BLaER1 treated with 17β-estradiol and CSF1 and Interleukin-3, amounts not matched to agents 10 nM and 100 nM (cell line): Measurements from ENCODE around the gene CYP20A1.
"Not testable (repeated sequence)": the region's sequence is repeated elsewhere in the genome, so short reads cannot be mapped to it uniquely, and the experiment has no call there.

Experiments
- H3K27ac ChIP-seq, 11 experiments: shearing (Covaris generic); formaldehyde crosslinking; 2 replicates each; pipeline ENCODE4 v1.8.1; 2022
- H3K27me3 ChIP-seq, 11 experiments: shearing (Covaris generic); formaldehyde crosslinking; 2 replicates each; pipeline ENCODE4 v1.8.1; 2022
- H3K36me3 ChIP-seq, 11 experiments: shearing (Covaris generic); formaldehyde crosslinking; 2 replicates each; pipeline ENCODE4 v1.8.1; 2022
- H3K4me1 ChIP-seq, 10 experiments: shearing (Covaris generic); formaldehyde crosslinking; 2 replicates each; pipeline ENCODE4 v1.8.1; 2022
- H3K4me2 ChIP-seq, 11 experiments: shearing (Covaris generic); formaldehyde crosslinking; 2 replicates each; pipeline ENCODE4 v1.8.1; 2022
- H3K4me3 ChIP-seq, 10 experiments: shearing (Covaris generic); formaldehyde crosslinking; 2 replicates each; pipeline ENCODE4 v1.8.1; 2022
- H3K9ac ChIP-seq, 11 experiments: shearing (Covaris generic); formaldehyde crosslinking; 2 replicates each; pipeline ENCODE4 v1.8.1; 2022
- H3K9me3 ChIP-seq, 11 experiments: shearing (Covaris generic); formaldehyde crosslinking; replicated peaks in 1 of 11; 2 replicates each; pipeline ENCODE4 v1.8.1; 2022
- H4K20me1 ChIP-seq, 11 experiments: shearing (Covaris generic); formaldehyde crosslinking; 2 replicates each; pipeline ENCODE4 v1.8.1; 2022
- Cebpa-rat ChIP-seq, 11 experiments: shearing (Covaris generic); IDR thresholded peaks; 2 replicates each; pipeline ENCODE4 v1.8.1; 2022

CYP20A1 gene, protein sequence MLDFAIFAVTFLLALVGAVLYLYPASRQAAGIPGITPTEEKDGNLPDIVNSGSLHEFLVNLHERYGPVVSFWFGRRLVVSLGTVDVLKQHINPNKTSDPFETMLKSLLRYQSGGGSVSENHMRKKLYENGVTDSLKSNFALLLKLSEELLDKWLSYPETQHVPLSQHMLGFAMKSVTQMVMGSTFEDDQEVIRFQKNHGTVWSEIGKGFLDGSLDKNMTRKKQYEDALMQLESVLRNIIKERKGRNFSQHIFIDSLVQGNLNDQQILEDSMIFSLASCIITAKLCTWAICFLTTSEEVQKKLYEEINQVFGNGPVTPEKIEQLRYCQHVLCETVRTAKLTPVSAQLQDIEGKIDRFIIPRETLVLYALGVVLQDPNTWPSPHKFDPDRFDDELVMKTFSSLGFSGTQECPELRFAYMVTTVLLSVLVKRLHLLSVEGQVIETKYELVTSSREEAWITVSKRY

DNA sequence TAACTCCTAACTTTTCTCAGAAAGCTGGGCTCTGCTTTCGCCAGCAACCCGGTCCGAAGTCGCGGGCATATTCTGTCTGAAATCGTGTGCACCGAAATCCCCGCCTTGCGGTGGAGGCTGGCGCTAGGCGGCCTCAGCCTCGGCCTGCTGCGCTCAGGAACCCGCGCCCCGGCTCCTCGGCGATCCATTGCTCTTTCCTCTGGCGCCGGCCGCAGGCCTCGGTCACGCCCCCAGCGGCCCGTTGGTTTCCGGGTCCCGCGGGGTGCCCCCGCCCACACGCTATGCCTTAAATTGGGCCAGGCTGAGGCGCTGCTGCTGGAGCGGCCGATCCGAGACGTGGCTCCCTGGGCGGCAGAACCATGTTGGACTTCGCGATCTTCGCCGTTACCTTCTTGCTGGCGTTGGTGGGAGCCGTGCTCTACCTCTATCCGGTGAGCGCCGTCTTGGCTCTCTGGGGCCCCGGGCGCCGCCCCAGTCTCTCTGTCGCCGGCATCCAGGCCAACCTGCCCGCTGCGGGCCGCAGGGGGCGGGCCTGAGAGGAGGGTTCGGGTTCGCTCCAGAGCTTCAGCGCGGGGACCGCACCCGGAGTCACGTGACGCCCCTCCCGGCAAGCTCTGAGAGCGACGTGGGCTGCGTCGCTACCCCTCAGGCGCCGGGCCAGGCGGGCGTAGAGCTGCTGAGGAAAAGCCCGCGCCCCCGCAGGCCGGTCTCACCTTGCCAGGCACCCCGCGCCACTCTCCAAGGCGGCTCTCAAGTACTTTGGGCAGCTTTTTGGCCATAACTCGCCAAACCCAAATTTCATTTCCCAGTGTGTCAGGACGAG is at the start of gene CYP20A1:
Gene CYP20A1 (plus strand): TSS at position 315 of the 823 bp plus-strand sequence. CDS start 45 bp downstream, at position 360.
- Histone ChIP-seq H3K27ac (peak within 1 kb of the TSS; percentile 80 to 96 (median 92)), H4K20me1 (peaks cover 0 to 34% (median 7%) of the 10 kb centered on the region in 11 experiments; a peak in 12 of 22 replicates), H3K4me3 (peak within 1 kb of the TSS; percentile 74 to 95 (median 79)), H3K9ac (peak within 1 kb of the TSS; percentile 83 to 94 (median 90)), H3K9me3 (no peaks in the 10 kb centered on the region), H3K4me1 (peaks cover 13 to 30% (median 23%) of the 10 kb centered on the region in 10 experiments), H3K4me2 (peak within 1 kb of the TSS; percentile 73 to 97 (median 88)), H3K27me3 (no peaks in the 10 kb centered on the region), H3K36me3 (peaks cover 17 to 29% (median 24%) of the 10 kb centered on the region in 11 experiments)
- TF ChIP-seq Cebpa-rat (IDR thresholded peaks at IDR 0.05) = no peak

DNA sequence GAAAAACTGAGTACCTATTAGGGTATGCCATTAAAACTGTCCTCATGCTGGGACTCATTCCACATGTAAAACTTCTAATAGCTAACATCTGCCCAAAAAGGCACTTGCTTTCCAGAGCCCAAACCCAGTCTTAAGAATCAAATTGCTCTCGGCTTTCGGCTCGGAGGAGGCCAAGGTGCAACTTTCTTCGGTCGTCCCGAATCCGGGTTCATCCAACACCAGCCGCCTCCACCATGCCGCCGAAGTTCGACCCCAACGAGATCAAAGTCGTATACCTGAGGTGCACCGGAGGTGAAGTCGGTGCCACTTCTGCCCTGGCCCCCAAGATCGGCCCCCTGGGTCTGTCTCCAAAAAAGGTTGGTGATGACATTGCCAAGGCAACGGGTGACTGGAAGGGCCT is 48.3 kb upstream of the CYP20A1 start:
- not testable (repeated sequence) for H3K27ac ChIP-seq, H3K9me3 ChIP-seq, H3K4me1 ChIP-seq, H4K20me1 ChIP-seq, H3K4me2 ChIP-seq, H3K27me3 ChIP-seq, H3K9ac ChIP-seq, H3K4me3 ChIP-seq
- peaks cover 0 to 74% (median 3%) of the 10 kb centered on the region in 11 experiments; a peak in 8 of 22 replicates for H3K36me3 ChIP-seq

DNA sequence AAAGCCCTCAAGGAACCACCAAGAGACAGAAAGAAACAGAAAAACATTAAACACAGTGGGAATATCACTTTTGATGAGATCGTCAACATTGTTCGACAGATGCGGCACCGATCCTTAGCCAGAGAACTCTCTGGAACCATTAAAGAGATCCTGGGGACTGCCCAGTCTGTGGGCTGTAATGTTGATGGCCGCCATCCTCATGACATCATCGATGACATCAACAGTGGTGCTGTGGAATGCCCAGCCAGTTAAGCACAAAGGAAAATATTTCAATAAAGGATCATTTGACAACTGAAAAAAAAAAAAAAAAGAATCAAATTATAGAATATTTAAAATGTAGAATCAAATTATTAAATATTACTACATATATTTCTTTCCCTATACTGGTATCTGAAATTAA is 47.8 kb upstream of the CYP20A1 start:
- H3K27me3 ChIP-seq, H3K9ac ChIP-seq, H3K27ac ChIP-seq, H3K4me3 ChIP-seq, H3K9me3 ChIP-seq, H4K20me1 ChIP-seq, H3K4me1 ChIP-seq, H3K4me2 ChIP-seq: not testable (repeated sequence)
- peaks cover 0 to 74% (median 3%) of the 10 kb centered on the region in 11 experiments; a peak in 8 of 22 replicates for H3K36me3 ChIP-seq

DNA sequence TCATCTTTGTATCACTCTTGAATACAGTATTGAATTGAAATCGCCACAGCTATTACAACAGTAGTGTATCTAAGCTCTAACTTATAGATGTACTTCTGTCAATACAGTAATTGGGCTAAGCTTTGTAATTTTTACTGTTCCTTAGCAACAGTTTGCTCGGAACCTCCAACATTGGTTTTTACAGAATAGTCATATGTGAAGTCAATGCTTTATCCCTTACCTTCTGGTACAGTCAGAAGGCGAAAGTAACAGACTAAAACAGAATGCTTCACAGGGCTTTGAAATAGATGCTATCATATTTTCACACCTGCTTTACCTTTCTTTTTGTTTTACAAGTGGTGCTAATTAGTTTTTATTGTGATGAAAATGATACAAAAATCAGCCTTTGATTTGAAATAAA is 46.9 kb upstream of the CYP20A1 start:
- Histone ChIP-seq H3K27me3 (no peaks in the 10 kb centered on the region), H3K4me1 (no peaks in the 10 kb centered on the region), H4K20me1 (no peaks in the 10 kb centered on the region), H3K36me3 (peaks cover 0 to 67% (median 3%) of the 10 kb centered on the region in 11 experiments; a peak in 8 of 22 replicates), H3K27ac (no peak overlapping the region), H3K4me3 (no peak overlapping the region), H3K4me2 (no peak overlapping the region), H3K9ac (no peak overlapping the region), H3K9me3 (no peaks in the 10 kb centered on the region)
- no peak for TF ChIP-seq Cebpa-rat (IDR thresholded peaks at IDR 0.05)

DNA sequence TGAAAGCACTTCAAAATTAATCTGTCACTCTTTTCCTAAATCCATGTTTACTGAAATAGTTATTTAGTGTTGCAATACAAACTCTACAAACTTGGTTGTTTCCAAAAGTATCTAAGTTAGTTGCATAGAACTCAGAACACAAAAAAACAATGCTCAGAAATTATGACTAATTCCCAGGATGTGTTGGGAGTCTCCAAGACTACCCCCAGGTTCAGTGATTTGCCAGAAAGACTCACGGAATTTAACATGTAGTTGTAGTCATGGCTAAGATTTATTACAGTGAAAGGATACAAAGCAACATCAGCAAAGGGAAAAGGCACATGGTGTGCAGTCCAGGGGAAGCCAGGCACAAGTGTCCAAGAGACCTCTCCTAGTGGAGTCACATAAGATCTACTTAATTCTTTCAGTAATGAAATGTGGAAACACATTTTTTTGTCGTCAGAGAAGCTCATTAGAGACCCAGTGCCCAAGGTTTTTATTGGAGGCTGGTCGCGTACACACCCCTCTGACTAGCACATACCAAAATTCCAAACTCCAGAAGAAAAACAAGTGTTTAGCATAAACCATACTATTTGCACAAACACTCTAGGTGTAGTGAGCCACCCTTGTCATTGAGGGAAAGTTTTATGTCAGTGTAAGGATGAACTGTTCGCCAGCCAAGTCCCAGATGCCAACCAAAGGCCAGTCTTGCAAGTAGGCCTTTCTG is 43.3 kb upstream of the CYP20A1 start:
- H3K27me3 ChIP-seq = no peaks in the 10 kb centered on the region
- no peaks in the 10 kb centered on the region for H4K20me1 ChIP-seq
- no peak overlapping the region for H3K4me2 ChIP-seq
- H3K27ac ChIP-seq = no peak overlapping the region
- H3K36me3 ChIP-seq = peaks cover 0 to 69% (median under 1%) of the 10 kb centered on the region in 11 experiments; a peak in 7 of 22 replicates
- no peaks in the 10 kb centered on the region for H3K4me1 ChIP-seq
- no peak for TF ChIP-seq Cebpa-rat (IDR thresholded peaks at IDR 0.05)
- no peak overlapping the region for H3K9ac ChIP-seq
- H3K9me3 ChIP-seq = no peaks in the 10 kb centered on the region
- H3K4me3 ChIP-seq = no peak overlapping the region

DNA sequence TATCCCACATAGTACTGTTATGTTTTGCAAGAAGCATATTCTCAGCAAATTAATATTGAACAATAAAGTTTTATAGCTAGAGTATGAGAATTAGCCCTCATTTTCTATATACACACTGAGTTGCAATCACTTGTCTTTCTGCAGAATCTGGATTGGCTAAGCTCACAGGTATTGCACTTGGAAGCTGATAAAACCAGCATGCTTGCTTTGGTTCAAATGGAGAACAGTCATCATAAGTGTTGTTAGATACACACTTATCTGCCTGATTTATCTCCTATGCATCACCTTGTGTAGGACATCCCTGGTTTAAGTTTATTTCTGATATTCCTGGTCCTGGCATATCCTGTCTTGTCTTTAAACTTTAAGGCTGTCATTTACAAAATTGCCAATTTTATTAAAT is 38.0 kb upstream of the CYP20A1 start:
- Histone ChIP-seq H3K4me3 (no peak overlapping the region), H3K4me1 (no peaks in the 10 kb centered on the region), H3K9me3 (no peaks in the 10 kb centered on the region), H3K36me3 (peaks cover 0 to 57% (median 0%) of the 10 kb centered on the region in 11 experiments; a peak in 4 of 22 replicates), H3K27ac (no peak overlapping the region), H3K9ac (no peak overlapping the region), H3K4me2 (no peak overlapping the region), H4K20me1 (no peaks in the 10 kb centered on the region), H3K27me3 (no peaks in the 10 kb centered on the region)
- no peak for TF ChIP-seq Cebpa-rat (IDR thresholded peaks at IDR 0.05)

DNA sequence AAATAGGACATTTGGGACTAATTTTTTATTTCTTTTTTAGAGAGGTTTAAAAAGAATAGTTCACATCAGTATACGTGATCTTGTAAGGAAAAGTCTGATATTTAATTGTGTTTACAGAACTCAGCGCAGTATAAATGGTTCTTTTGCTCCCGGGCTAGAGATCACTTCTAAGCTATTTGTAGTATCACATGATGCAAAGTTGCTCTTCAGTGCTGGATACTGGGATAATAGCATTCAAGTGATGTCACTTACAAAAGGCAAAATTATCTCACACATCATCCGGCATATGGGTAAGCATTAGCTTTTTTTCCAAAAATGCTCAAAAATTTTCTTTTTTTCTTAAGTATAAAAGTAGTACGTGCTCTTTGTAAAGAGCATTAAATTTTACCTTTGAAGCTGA is 37.4 kb upstream of the CYP20A1 start:
- Histone ChIP-seq H3K4me1 (no peaks in the 10 kb centered on the region), H4K20me1 (no peaks in the 10 kb centered on the region), H3K9me3 (no peaks in the 10 kb centered on the region), H3K4me3 (no peak overlapping the region), H3K36me3 (peaks cover 0 to 57% (median 0%) of the 10 kb centered on the region in 11 experiments; a peak in 4 of 22 replicates), H3K27ac (no peak overlapping the region), H3K9ac (no peak overlapping the region), H3K4me2 (no peak overlapping the region), H3K27me3 (no peaks in the 10 kb centered on the region)
- no peak for TF ChIP-seq Cebpa-rat (IDR thresholded peaks at IDR 0.05)

DNA sequence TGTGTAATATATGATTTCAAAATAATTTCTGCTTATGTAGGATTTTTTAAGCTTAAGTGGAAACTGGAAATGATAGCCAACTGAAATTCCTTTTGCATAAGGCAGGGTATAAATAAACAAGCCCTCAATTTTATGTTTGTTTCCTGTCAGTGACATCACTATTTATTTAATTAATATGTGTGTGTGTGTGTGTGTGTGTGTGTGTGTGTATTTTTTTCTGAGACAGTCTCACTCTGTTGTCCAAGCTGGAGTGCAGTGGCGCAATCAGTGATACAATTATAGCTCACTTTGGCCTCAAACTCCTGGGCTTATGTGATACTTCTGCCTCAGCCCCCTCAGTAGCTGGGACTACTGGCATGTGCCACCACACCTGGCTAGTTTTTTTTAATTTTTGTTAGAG is 29.3 kb upstream of the CYP20A1 start:
- Histone ChIP-seq H3K4me2 (no peak overlapping the region), H3K27me3 (no peaks in the 10 kb centered on the region), H3K27ac (no peak overlapping the region), H3K36me3 (peaks cover 0 to 46% (median 0%) of the 10 kb centered on the region in 11 experiments; a peak in 5 of 22 replicates), H3K9ac (no peak overlapping the region), H3K4me3 (no peak overlapping the region), H4K20me1 (no peaks in the 10 kb centered on the region), H3K4me1 (no peaks in the 10 kb centered on the region), H3K9me3 (no peaks in the 10 kb centered on the region)
- TF ChIP-seq Cebpa-rat (IDR thresholded peaks at IDR 0.05) = no peak
